Motor neuron (in vitro differentiated cells): ENCODE data around the gene POLR2F. TPM values are rescaled to one million over a fixed set of nuclear protein-coding genes. Genes with fewer than 3 reads are reported as not detected.

Source experiments
- ATAC-seq, 8 experiments: fragments of 200-7000 bp; cut with Tn5 transposase; replicated peaks in 6 of 8; 2 replicates each; pipeline ENCODE4 v1.8.0; 2021; ENCODE audit warnings: mild to moderate bottlenecking in 8 of 8, moderate library complexity in 8 of 8
- H3K27ac ChIP-seq, 2 donors: fragments of 250-450 bp; sonication (Bioruptor Pico); 2 replicates each; pipeline ENCODE4 v1.9.0; 2021; ENCODE audit warnings: antibody characterized with exemption in 2 of 2, mild to moderate bottlenecking in 2 of 2, moderate library complexity in 1 of 2
- H3K4me1 ChIP-seq, 2 donors: fragments of 250-450 bp; sonication (Bioruptor Pico); replicated peaks in 1 of 2; 2 replicates each; pipeline ENCODE4 v1.6.1; 2021; ENCODE audit warnings: antibody characterized with exemption in 2 of 2, mild to moderate bottlenecking in 2 of 2, moderate library complexity in 1 of 2
- H3K4me3 ChIP-seq, 5 donors: fragments of 250-450 bp; sonication (Bioruptor Pico); 2 replicates each; pipeline ENCODE4 v1.9.0; 2021; ENCODE audit warnings: antibody characterized with exemption in 5 of 5, mild to moderate bottlenecking in 5 of 5, moderate library complexity in 4 of 5
- WGBS, 10 experiments: fragments of 450-650 bp; shearing (Covaris generic); methylation state at CpG; one replicate each; pipeline ENCODE4 v1.0.0; 2022; 5-methylcytosine and 5-hydroxymethylcytosine counted together
- in situ Hi-C, 9 experiments: fragments of 400-800 bp; cut with MboI; loops; one replicate each; pipeline ENCODE4 v1.15.0; 2021; ENCODE audit warnings: low sequenced_read_pairs in 9 of 9, low pct_unique_long_range_greater_than_20kb in 2 of 9; ENCODE audit not compliant: unreplicated experiment in 9 of 9
- total RNA-seq, 8 experiments: library from RNA; unstranded; fragments of 300-600 nt; gene quantifications; 2 replicates each; pipeline versions ENCODE4 v1.2.3 to v1.2.4, GENCODE V29; 2022

The POLR2F gene
- total RNA-seq = 100 to 1,000 TPM in 4 of 8 experiments, 10 to 100 TPM in 4; 69.1 to 147 (median 106) TPM

GRCh38 chr22:37953437-37954179, at the start of gene POLR2F, which contains the start of gene C22orf23:
Gene POLR2F (plus strand): TSS chr22:37953699. CDS start chr22:37953788, 89 bp downstream.
Gene C22orf23 (minus strand): TSS chr22:37953601. CDS start chr22:37953149, 452 bp downstream.
- peak; percentile 89 to 96 (median 96) for ATAC-seq
- Histone ChIP-seq H3K4me3 (peak within 1 kb of the TSS; percentile 68 to 97 (median 77)), H3K4me1 (peaks cover 7 to 9% of the 10 kb centered on the region in 2 donors), H3K27ac (peak within 1 kb of the TSS; percentile 34 to 51)
- WGBS, 10 experiments = 0 to 2% (median 1%) methylated on average over 2 to 26 of the region's 52 CpGs; no CpG with 5 or more reads in 7 of the 10 experiments
- in situ Hi-C loops = loop anchor here in 2 of 9 experiments (25.0 kb wide), 1 partner anchor 141 kb away; the partner anchor contains the start of genes GALR3 (in 2 of the 2) and GCAT (in 2 of the 2)

DNA sequence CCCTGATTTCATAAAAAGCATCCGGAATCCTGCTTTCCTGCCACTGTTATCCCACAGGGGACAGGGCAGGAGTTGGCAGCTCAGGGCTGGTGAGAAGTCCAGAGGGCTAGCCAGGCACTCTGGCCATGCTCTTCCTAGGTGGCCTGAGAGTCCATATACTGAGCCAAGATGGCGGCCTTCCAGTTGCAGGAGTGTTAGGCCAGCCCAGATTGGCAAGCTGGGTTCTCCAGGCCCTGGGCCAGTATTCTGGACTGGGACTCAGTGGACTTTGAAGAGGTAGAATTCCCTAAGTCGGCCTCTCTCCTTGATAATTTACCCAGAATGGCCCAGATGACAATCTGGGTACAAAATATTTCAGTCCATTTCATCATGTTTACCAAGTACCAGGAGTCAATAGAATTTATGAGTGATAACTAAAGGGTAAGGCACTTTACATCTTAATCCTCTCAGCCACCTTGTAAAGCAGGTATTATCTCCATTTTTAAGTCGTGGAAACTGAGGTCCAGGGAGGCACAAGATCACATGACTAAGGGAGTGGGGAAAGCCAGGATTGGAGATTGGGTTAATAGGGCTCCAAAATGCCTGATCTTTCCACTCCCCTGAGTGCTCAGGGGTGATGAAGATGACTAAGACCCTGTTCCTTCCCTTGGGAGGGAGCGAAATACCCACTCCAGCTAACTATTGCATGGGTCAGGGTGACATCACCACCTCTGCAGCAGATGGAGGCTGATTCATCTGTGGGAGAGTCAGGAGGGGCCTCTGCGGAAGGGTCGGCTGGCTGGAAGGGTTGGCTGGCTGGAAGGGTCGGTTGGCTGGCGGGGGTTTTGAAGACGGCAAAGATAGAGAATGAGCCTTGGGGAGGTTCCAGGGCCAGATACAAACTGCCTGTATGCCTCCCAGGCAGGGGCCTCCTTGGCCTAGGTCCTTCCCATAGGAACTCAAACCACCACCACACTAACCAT, 48.6 kb upstream of the POLR2F start:
- 19 to 100% (median 75%) methylated on average over 1 to 9 of the region's 10 CpGs; no CpG with 5 or more reads in 2 of the 10 experiments for WGBS, 10 experiments
- peak in 7 of 8 experiments; percentile 47 to 85 (median 81) for ATAC-seq
- in situ Hi-C loops = no loop called here
- Histone ChIP-seq H3K4me1 (peaks cover 25 to 27% of the 10 kb centered on the region in 2 donors), H3K4me3 (peak overlapping the region in 3 of 5 donors; percentile 54 to 73 (median 58)), H3K27ac (peak overlapping the region; percentile 84 to 90)

DNA sequence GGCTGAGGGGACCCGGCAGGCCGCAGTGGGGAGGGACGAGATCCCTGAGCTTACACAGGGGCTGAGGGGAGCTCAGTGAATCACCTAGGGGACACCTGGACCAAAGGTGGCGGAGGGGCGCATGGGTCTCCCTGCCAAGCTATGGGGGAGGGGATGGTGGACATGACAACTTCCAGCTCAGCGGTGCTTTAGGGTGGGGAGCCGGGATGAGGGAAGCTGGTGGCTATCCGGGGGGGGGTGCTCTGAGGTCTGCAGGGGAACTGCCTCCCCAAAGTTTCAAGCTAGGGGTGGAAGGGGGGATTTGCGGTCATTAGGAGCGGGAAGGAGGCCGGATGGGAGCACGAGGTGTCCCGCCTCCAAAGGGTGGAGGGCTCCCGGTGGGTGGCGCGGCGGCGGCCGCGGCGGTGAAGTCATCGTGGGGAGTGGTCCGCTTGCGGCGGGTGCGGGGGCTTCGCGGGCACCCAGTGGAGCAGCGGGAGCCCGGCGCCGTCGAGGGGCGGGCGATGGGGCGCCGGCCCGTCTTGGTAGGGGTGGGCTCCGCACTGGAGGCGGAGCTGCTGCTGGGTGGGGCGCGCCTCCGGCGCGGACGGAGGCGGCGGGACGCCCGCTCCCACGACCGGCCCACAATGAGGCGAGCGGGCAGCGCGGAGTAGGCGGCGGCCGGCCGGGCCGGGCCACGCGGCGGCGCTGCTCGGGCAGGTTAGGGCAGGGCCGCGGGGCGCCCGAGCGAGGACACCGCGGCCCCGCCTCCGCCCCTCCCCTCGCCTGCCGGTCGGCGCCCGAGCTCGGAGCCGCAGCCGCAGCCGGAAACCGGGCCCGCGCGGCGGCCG, 47.8 kb upstream of the POLR2F start, which contains the start of gene MICALL1:
Gene MICALL1, plus strand, starts transcription at position 764 of the 830 bp plus-strand sequence. CDS start 126 bp downstream, outside the sequence.
- no CpG with 5 or more reads among the region's 90 CpGs for WGBS, 10 experiments
- peak; percentile 66 to 94 (median 72) for ATAC-seq
- peaks cover 34 to 36% of the 10 kb centered on the region in 2 donors for H3K4me1 ChIP-seq
- H3K27ac ChIP-seq = peak within 1 kb of the TSS; percentile 84 to 90
- in situ Hi-C loops = no loop called here
- H3K4me3 ChIP-seq = peak within 1 kb of the TSS; percentile 54 to 77 (median 72)

- WGBS, 10 experiments = 0% methylated on average over 1 to 8 of the region's 75 CpGs; no CpG with 5 or more reads in 8 of the 10 experiments
- peaks cover 41 to 43% of the 10 kb centered on the region in 2 donors for H3K4me1 ChIP-seq
- H3K4me3 ChIP-seq = peak overlapping the region; percentile 54 to 77 (median 72)
- ATAC-seq = peak; percentile 2 to 54 (median 4)
- peak overlapping the region; percentile 84 to 90 for H3K27ac ChIP-seq
- in situ Hi-C loops = no loop called here
Measured at GRCh38 chr22:37906364-37907008, 47.0 kb upstream of the POLR2F start.

DNA sequence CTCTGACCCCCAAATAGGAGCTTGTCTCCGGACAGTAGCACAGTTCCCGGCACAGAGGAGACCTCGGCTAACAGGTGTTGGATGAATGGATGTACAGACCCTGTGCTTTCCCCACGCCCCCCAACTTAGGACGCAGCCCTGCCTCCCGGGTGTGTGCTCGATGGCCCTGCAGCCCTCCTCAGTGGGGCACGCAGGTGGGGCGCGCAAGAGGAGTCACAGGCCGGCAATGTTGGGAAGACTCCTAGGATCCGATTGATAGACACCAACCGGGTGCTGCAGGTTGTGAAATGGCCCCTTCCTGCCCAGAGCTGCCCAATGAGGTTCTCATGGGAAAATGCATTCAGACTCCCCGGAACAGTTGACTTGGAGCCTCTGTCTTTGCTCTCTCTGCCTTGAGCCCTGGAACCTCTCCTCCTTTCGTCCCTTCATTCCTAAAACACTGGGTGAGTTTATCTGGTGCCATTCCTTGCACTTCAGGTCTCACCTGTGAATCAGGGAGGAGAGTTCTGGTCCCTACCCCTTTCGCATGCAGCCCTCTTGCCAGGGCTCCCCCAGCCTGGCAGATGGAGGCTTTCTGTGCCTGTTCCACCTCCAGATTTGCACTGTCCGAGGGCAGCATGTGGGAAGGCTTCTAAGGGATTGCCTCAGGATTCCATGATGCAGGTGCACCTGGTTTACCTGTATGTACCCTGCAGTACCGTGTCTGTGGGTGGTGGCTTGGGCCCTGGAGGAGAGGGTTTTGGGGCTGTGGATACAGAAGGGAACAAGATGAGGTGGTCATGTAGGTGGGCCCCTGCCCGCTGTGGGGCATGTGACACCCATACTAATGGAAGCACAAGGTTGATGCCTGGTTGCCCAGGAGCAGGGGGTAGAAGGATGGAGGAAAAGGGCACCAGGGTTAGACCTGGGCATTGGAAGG, 46.2 kb upstream of the POLR2F start:
- Histone ChIP-seq H3K4me3 (peak overlapping the region; percentile 54 to 77 (median 72)), H3K27ac (peak overlapping the region in 1 of 2 donors; percentile 90), H3K4me1 (peaks cover 45 to 46% of the 10 kb centered on the region in 2 donors)
- 8 to 100% (median 59%) methylated on average over 1 to 13 of the region's 19 CpGs for WGBS, 10 experiments
- in situ Hi-C loops = no loop called here
- no peak for ATAC-seq

- WGBS, 10 experiments = 31 to 100% (median 93%) methylated on average over 1 to 5 of the region's 7 CpGs; no CpG with 5 or more reads in 6 of the 10 experiments
Measured at GRCh38 chr22:37909766-37910165, 43.7 kb upstream of the POLR2F start.

GRCh38 chr22:37910890-37911672, 42.4 kb upstream of the POLR2F start:
- peak overlapping the region; percentile 64 to 75 for H3K27ac ChIP-seq
- WGBS, 10 experiments = 36 to 81% (median 48%) methylated on average over 1 to 6 of the region's 15 CpGs; no CpG with 5 or more reads in 3 of the 10 experiments

More at GRCh38 chr22:37909766-37910165, 43.7 kb upstream of the POLR2F start:
- H3K4me3 ChIP-seq = no peak overlapping the region
- in situ Hi-C loops = no loop called here
- H3K27ac ChIP-seq = no peak overlapping the region
- H3K4me1 ChIP-seq = peaks cover 39 to 40% of the 10 kb centered on the region in 2 donors
- ATAC-seq = peak in 1 of 8 experiments; percentile 2

GRCh38 chr22:37911697-37912096, 41.8 kb upstream of the POLR2F start:
- H3K4me3 ChIP-seq = no peak overlapping the region
- peak in 1 of 8 experiments; percentile 19 for ATAC-seq
- in situ Hi-C loops = no loop called here
- WGBS, 10 experiments = 0 to 100% (median 82%) methylated on average over 1 to 2 of the region's 8 CpGs; no CpG with 5 or more reads in 6 of the 10 experiments
- peaks cover 30 to 31% of the 10 kb centered on the region in 2 donors for H3K4me1 ChIP-seq
- H3K27ac ChIP-seq = peak overlapping the region in 1 of 2 donors; percentile 75

More at GRCh38 chr22:37910890-37911672, 42.4 kb upstream of the POLR2F start:
- in situ Hi-C loops = no loop called here
- ATAC-seq = peak; percentile 4 to 83 (median 74)
- peaks cover 30 to 31% of the 10 kb centered on the region in 2 donors for H3K4me1 ChIP-seq
- peak overlapping the region in 1 of 5 donors; percentile 0 for H3K4me3 ChIP-seq

DNA sequence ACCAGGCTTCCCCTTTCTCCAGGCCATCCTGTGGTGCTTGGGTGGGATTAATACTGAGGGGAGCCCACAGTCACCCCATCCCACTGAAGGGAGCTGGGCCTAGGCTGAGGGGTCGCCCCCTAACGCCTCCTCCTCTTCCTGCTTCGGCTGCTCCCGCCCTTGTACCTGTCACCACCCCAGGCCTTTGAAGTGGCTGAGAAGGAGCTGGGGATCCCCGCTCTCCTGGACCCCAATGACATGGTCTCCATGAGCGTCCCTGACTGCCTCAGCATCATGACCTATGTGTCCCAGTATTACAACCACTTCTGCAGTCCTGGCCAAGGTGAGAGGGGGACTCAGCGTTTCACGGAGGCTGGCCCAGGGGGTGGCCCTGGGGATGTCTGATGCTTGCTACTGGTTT, 41.3 kb upstream of the POLR2F start:
- Histone ChIP-seq H3K4me3 (no peak overlapping the region), H3K4me1 (peaks cover 26 to 28% of the 10 kb centered on the region in 2 donors), H3K27ac (no peak overlapping the region)
- ATAC-seq = no peak
- WGBS, 10 experiments = 0 to 100% (median 90%) methylated on average over 1 to 7 of the region's 8 CpGs; no CpG with 5 or more reads in 5 of the 10 experiments
- in situ Hi-C loops = no loop called here

DNA sequence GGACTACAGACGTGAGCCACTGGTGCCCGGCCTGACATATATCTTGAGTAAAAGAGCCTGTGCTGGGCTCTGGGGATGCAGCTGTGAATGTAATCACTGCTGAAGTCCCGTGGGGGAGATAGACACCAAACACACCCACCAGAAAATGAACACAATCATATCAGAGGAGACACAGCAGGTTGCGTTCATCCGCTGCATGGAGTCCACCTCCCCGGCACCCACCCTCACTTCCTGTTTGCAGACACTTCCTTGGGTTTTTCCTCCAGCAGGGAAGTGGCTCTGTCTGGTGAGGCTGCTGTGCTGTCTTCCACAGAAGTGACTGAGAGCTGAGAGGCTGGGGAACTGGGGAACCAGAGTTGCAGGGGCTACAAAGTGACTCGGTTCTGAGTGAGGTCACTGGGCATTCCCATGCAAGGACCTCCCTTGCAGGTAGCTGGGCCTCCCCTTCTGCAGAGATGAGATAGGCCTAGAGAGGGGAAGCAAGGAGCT, 40.2 kb upstream of the POLR2F start:
- 71 to 100% (median 95%) methylated on average over 1 to 6 of the region's 7 CpGs; no CpG with 5 or more reads in 2 of the 10 experiments for WGBS, 10 experiments

More for the DNA sequence above, 40.2 kb upstream of the POLR2F start:
- Histone ChIP-seq H3K4me3 (no peak overlapping the region), H3K4me1 (peaks cover 21 to 23% of the 10 kb centered on the region in 2 donors), H3K27ac (no peak overlapping the region)
- in situ Hi-C loops = no loop called here
- no peak for ATAC-seq
